ENCODE measurements around the gene EML6. TPM values are rescaled to one million over a fixed set of nuclear protein-coding genes. Genes with fewer than 3 reads are reported as not detected.
A peak's percentile ranks its signal among the peaks of the same experiment; 100 is the strongest.

Gene EML6
- total RNA-seq, 1 experiment from 2014 or later, result 15.7 TPM

DNA sequence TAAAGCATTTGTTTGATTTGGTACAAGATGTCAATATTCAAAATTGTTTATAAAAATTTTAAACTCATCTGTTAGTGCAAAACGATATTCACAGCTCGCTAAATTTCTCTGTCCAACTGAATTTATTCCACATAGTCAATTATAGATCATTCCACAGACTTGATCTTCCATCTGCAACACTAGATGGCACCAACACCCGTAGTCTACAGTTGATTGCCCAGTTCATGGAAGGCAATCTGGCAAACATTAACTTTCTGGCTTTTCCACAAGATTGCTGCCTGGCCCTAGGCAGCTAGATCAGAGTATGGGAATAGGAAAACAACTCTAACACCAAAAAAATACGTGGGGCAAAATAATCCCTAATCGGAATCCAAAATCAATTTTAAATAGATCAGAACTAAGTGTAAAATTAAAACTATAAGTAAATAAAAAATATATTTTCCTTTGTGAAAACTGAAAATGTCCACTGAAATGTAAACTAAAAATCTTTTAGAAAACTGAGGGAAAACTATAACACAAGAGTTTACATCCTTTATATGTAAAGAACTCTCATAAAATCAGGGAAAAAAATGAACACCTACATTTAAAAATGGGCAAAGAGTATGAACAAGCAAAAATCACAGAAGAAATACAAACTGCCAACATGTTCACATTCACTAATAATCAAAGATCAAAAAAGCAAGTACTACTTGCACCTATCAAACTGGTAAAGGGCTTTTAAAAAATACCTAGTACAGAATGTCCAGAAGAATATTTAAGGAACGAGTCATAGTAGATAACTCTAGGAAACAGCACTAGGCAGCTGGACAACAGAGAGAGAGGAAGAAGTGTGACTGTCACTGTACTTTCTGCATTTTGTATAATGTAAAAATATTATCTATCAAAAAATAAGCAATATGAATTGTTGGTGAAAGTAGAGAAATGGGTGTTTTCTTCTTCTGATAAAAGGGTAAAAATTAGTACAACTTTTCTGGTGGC is 291.8 kb downstream of the EML6 start:
- ChIA-PET CTCF (interaction anchor here (0.6 to 1.2 kb wide), 4 partner anchors 25 to 160 kb away, joined by 3 to 5 read pairs (median 4); no protein-coding TSS in a partner anchor), POLR2A (ENCODE audit: unreplicated experiment) (no interaction called here)
- Histone ChIP-seq H4K20me1 (ENCODE audit: low read length) (peaks cover 67% of the 10 kb centered on the region), H3K27ac (ENCODE audit: low read length) (no peak overlapping the region), H3K4me2 (ENCODE audit: low read length) (peak overlapping the region; percentile 54; the same call in 1 of the 2 replicates), H3K9ac (ENCODE audit: low read length) (no peak overlapping the region), H3K9me2 (replicated peaks; ENCODE audit: low read length) (no peaks in the 10 kb centered on the region), H3K4me1 (ENCODE audit: insufficient read depth, low read length) (peaks cover 69% of the 10 kb centered on the region), H3F3A (ENCODE audit: low read length, unreplicated experiment) (no peaks in the 10 kb centered on the region), H3K9me3 (ENCODE audit: low read length) (no peaks in the 10 kb centered on the region), H3K4me3 (ENCODE audit: low read length) (no peak overlapping the region), H3K36me3 (ENCODE audit: low read depth, low read length) (peaks cover 16% of the 10 kb centered on the region), H3K27me3 (ENCODE audit: low read length) (no peaks in the 10 kb centered on the region), H3K79me2 (ENCODE audit: low read length) (peaks cover 100% of the 10 kb centered on the region), H2AFZ (ENCODE audit: low read length) (no peak overlapping the region)
- DNase-seq (peak; percentile 83), ATAC-seq (peak; percentile 76)
- BruUV-seq (replicated peaks), result no TSS peak
- intact Hi-C loops (cut with micrococcal nuclease), result loop anchor here (1.0 to 10.0 kb wide), 5 partner anchors 34 to 290 kb away; partner anchors contain the start of gene EML6
- TF ChIP-seq EZH2phosphoT487 (IDR thresholded peaks at IDR 0.05; ENCODE audit: borderline replicate concordance, low read length) (no peak), CTCF (conservative IDR thresholded peaks at IDR 0.05; ENCODE audit: low read depth, low read length) (peak; percentile 88), EZH2 (IDR thresholded peaks at IDR 0.05; ENCODE audit: low read length, unreplicated experiment) (no peak)

- Histone ChIP-seq H3F3A (ENCODE audit: low read length, unreplicated experiment) (no peaks in the 10 kb centered on the region), H3K79me2 (ENCODE audit: low read length) (peaks cover 100% of the 10 kb centered on the region), H3K9me3 (ENCODE audit: low read length) (no peaks in the 10 kb centered on the region), H3K9me2 (replicated peaks; ENCODE audit: low read length) (no peaks in the 10 kb centered on the region), H4K20me1 (ENCODE audit: low read length) (peaks cover 67% of the 10 kb centered on the region), H2AFZ (ENCODE audit: low read length) (no peak overlapping the region), H3K4me1 (ENCODE audit: insufficient read depth, low read length) (peaks cover 54% of the 10 kb centered on the region), H3K9ac (ENCODE audit: low read length) (no peak overlapping the region), H3K4me3 (ENCODE audit: low read length) (no peak overlapping the region), H3K27me3 (ENCODE audit: low read length) (no peaks in the 10 kb centered on the region), H3K27ac (ENCODE audit: low read length) (no peak overlapping the region), H3K4me2 (ENCODE audit: low read length) (no peak overlapping the region), H3K36me3 (ENCODE audit: low read depth, low read length) (peaks cover 16% of the 10 kb centered on the region)
- intact Hi-C loops (cut with micrococcal nuclease), result loop anchor here (10.0 kb wide), 1 partner anchor 293 kb away; the partner anchor contains the start of gene EML6
- TF ChIP-seq EZH2 (IDR thresholded peaks at IDR 0.05; ENCODE audit: low read length, unreplicated experiment) (no peak), EZH2phosphoT487 (IDR thresholded peaks at IDR 0.05; ENCODE audit: borderline replicate concordance, low read length) (no peak), CTCF (conservative IDR thresholded peaks at IDR 0.05; ENCODE audit: low read depth, low read length) (no peak)
- ATAC-seq, result no peak
- POLR2A ChIA-PET (ENCODE audit: unreplicated experiment), result no interaction called here
- no TSS peak for BruUV-seq (replicated peaks)
- CTCF ChIA-PET, result no interaction called here
- no peak for DNase-seq
These were observed 294.0 kb downstream of the EML6 start for GRCh38 chr2:55017428-55017827.
